ENCODE results near the gene ZSWIM6. TPM values are rescaled to one million over a fixed set of nuclear protein-coding genes. Genes with fewer than 3 reads are reported as not detected.

ZSWIM6 gene
- polyA plus RNA-seq, 1 of the 3 experiments (the other 2 are of a cell fraction) = 7.4 TPM

DNA sequence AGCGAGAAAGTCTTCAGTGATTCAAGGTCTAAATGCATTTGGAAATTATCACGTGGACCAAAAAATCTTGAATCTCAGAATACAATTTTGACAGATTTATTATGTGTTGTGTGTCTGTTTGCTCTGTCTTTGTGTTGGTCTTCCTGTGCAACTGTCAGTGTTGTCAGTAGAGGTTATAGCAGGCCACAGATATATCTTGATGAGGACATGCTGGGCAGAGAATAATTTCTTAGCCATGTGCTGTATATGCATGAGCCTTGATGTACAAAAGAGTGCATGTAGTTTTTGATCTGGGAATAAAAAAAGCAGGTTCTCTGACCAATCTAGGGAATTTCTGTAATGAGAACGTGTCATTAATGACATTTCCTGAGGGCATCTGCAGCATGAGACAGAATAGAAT, 57.6 kb downstream of the ZSWIM6 start:
- H3K36me3 ChIP-seq (replicated peaks in 1 of 2; ENCODE audit: control insufficient read depth in 1 of 2, insufficient read depth in 2 of 2, low read length in 1 of 2) = no peaks in the 10 kb centered on the region
- TF ChIP-seq RAD21 (IDR thresholded peaks at IDR 0.05; ENCODE audit: low read length) (no peak), FOXJ3 (CRISPR knock-in tag; IDR thresholded peaks at IDR 0.05) (no peak), TCF12 (IDR thresholded peaks at IDR 0.05) (no peak)
- H3K4me2 ChIP-seq = no peak overlapping the region
- H3K27me3 ChIP-seq (ENCODE audit: insufficient read depth) = no peaks in the 10 kb centered on the region
- H3K79me2 ChIP-seq (ENCODE audit: insufficient read depth) = peaks cover 96% of the 10 kb centered on the region
- ChIA-PET POLR2A (no interaction called here), CTCF (no interaction called here)
- H3K9me3 ChIP-seq = no peaks in the 10 kb centered on the region
- no peak overlapping the region for H3K4me3 ChIP-seq (ENCODE audit: low read depth in 2 of 2, low read length in 1 of 2)
- H3K9me2 ChIP-seq = no peaks in the 10 kb centered on the region
- peaks cover 72% of the 10 kb centered on the region for H4K20me1 ChIP-seq (ENCODE audit: insufficient read depth)
- DNase-seq = no peak
- H3K4me1 ChIP-seq (ENCODE audit: control insufficient read depth in 1 of 2, insufficient read depth in 2 of 2, low read depth in 1 of 2, low read length in 1 of 2) = peaks cover 6 to 14% of the 10 kb centered on the region in 2 experiments; a peak in 2 of 4 replicates
- no peak overlapping the region for H2AFZ ChIP-seq (ENCODE audit: low read depth)
- 89% methylated on average over 3 of the region's 3 CpGs for WGBS (ENCODE audit: low lambda C conversion rate)
- no peaks in the 10 kb centered on the region for H3F3A ChIP-seq (replicated peaks; ENCODE audit: insufficient read depth)
- H3K9ac ChIP-seq = no peak overlapping the region
- no peak overlapping the region for H3K27ac ChIP-seq (ENCODE audit: low read depth in 2 of 2, low read length in 1 of 2)

DNA sequence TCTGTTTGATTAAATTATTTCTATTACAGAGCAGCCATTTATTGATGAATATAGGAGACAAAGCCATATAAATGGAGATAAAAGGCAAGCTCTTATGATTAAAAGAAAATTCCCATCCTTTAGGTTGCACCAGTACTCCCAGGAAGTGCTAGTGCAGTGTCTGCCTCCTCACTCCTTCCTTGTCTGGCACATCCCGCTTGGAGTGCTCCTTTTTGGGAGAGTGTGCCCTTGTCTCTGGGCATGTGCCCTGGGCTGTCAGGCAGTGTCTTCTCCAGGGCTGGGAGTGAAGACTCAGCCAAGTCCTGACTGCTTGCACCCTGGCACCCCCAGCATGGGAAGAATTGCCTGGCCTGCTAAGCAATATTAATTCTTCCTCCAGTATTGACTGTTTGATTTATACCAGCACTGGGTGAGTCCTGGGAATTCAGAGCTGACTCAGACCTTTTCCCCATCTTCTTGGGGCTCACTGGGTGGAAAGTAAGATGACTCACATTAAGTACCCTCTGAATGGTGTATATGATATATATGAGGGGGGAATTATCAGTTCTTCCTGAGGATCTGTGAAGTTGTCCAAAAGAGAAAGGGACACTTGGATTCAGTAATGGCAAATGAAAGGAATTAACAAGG, 62.1 kb downstream of the ZSWIM6 start:
- ChIA-PET CTCF (interaction anchor here (1.4 to 1.5 kb wide), 2 partner anchors 264 to 265 kb away, joined by 3 to 4 read pairs; no protein-coding TSS in a partner anchor), POLR2A (no interaction called here)
- Histone ChIP-seq H3K36me3 (replicated peaks in 1 of 2; ENCODE audit: control insufficient read depth in 1 of 2, insufficient read depth in 2 of 2, low read length in 1 of 2) (no peaks in the 10 kb centered on the region), H3K9me3 (no peaks in the 10 kb centered on the region), H4K20me1 (ENCODE audit: insufficient read depth) (peaks cover 73% of the 10 kb centered on the region), H2AFZ (ENCODE audit: low read depth) (no peak overlapping the region), H3K27ac (ENCODE audit: low read depth in 2 of 2, low read length in 1 of 2) (no peak overlapping the region), H3K4me3 (ENCODE audit: low read depth in 2 of 2, low read length in 1 of 2) (no peak overlapping the region), H3K9me2 (no peaks in the 10 kb centered on the region), H3F3A (replicated peaks; ENCODE audit: insufficient read depth) (no peaks in the 10 kb centered on the region), H3K9ac (no peak overlapping the region), H3K4me2 (no peak overlapping the region), H3K79me2 (ENCODE audit: insufficient read depth) (peaks cover 95% of the 10 kb centered on the region), H3K4me1 (ENCODE audit: control insufficient read depth in 1 of 2, insufficient read depth in 2 of 2, low read depth in 1 of 2, low read length in 1 of 2) (peaks cover 4 to 16% of the 10 kb centered on the region in 2 experiments; a peak in 3 of 4 replicates), H3K27me3 (ENCODE audit: insufficient read depth) (no peaks in the 10 kb centered on the region)
- no peak for DNase-seq
- TF ChIP-seq JUND (IDR thresholded peaks at IDR 0.05) = peak; percentile 25; the same call in 1 of the 2 replicates
- TF ChIP-seq PBX3 (IDR thresholded peaks at IDR 0.05) = peak; percentile 67
- TF ChIP-seq FOSL2 (IDR thresholded peaks at IDR 0.05; ENCODE audit: borderline replicate concordance, low read depth) = peak; percentile 50; the same call in 1 of the 2 replicates
- no peak for TF ChIP-seq POLR2AphosphoS5 (IDR thresholded peaks at IDR 0.05; ENCODE audit: low read depth, low read length)
- no peak for TF ChIP-seq USF2 (IDR thresholded peaks at IDR 0.05; ENCODE audit: borderline replicate concordance, low read depth, low read length)
- TF ChIP-seq TCF12 (IDR thresholded peaks at IDR 0.05) = peak; percentile 29; the same call in 1 of the 2 replicates
- no peak for TF ChIP-seq RFX5 (IDR thresholded peaks at IDR 0.05; ENCODE audit: low read length)
- WGBS (ENCODE audit: low lambda C conversion rate) = 100% methylated on average over 1 of the region's 1 CpG

- H3K79me2 ChIP-seq (ENCODE audit: insufficient read depth) = peaks cover 95% of the 10 kb centered on the region
- H3K4me3 ChIP-seq (ENCODE audit: low read depth in 2 of 2, low read length in 1 of 2) = no peak overlapping the region
- H3K27ac ChIP-seq (ENCODE audit: low read depth in 2 of 2, low read length in 1 of 2) = no peak overlapping the region
- H3K27me3 ChIP-seq (ENCODE audit: insufficient read depth) = no peaks in the 10 kb centered on the region
- ChIA-PET CTCF (interaction anchor here (1.4 to 1.5 kb wide), 2 partner anchors 263 to 264 kb away, joined by 3 to 4 read pairs; no protein-coding TSS in a partner anchor), POLR2A (no interaction called here)
- H3K9me3 ChIP-seq = no peaks in the 10 kb centered on the region
- no peaks in the 10 kb centered on the region for H3K9me2 ChIP-seq
- H2AFZ ChIP-seq (ENCODE audit: low read depth) = no peak overlapping the region
- no peaks in the 10 kb centered on the region for H3F3A ChIP-seq (replicated peaks; ENCODE audit: insufficient read depth)
- H3K4me1 ChIP-seq (ENCODE audit: control insufficient read depth in 1 of 2, insufficient read depth in 2 of 2, low read depth in 1 of 2, low read length in 1 of 2) = peaks cover 5 to 16% of the 10 kb centered on the region in 2 experiments; a peak in 3 of 4 replicates
- DNase-seq = no peak
- no peak overlapping the region for H3K9ac ChIP-seq
- H3K36me3 ChIP-seq (replicated peaks in 1 of 2; ENCODE audit: control insufficient read depth in 1 of 2, insufficient read depth in 2 of 2, low read length in 1 of 2) = no peaks in the 10 kb centered on the region
- WGBS (ENCODE audit: low lambda C conversion rate) = 100% methylated on average over 2 of the region's 2 CpGs
- peaks cover 73% of the 10 kb centered on the region for H4K20me1 ChIP-seq (ENCODE audit: insufficient read depth)
- no peak overlapping the region for H3K4me2 ChIP-seq
- TF ChIP-seq USF2 (IDR thresholded peaks at IDR 0.05; ENCODE audit: borderline replicate concordance, low read depth, low read length) (no peak), CHD2 (IDR thresholded peaks at IDR 0.05; ENCODE audit: low read length, partially characterized antibody) (no peak), GATA2 (CRISPR knock-in tag; IDR thresholded peaks at IDR 0.05) (no peak), FOXJ3 (CRISPR knock-in tag; IDR thresholded peaks at IDR 0.05) (no peak), RXRA (IDR thresholded peaks at IDR 0.05; ENCODE audit: borderline replicate concordance, low read depth) (no peak), ZBTB33 (IDR thresholded peaks at IDR 0.05; ENCODE audit: borderline replicate concordance, low read depth) (no peak)
- TF ChIP-seq, protein P1, sequence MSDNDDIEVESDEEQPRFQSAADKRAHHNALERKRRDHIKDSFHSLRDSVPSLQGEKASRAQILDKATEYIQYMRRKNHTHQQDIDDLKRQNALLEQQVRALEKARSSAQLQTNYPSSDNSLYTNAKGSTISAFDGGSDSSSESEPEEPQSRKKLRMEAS (IDR thresholded peaks at IDR 0.05; ENCODE audit: low read depth) = no peak
- TF ChIP-seq, protein P2, sequence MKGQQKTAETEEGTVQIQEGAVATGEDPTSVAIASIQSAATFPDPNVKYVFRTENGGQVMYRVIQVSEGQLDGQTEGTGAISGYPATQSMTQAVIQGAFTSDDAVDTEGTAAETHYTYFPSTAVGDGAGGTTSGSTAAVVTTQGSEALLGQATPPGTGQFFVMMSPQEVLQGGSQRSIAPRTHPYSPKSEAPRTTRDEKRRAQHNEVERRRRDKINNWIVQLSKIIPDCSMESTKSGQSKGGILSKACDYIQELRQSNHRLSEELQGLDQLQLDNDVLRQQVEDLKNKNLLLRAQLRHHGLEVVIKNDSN (IDR thresholded peaks at IDR 0.05; ENCODE audit: borderline replicate concordance, low read depth) = no peak
Measured at GRCh38 chr5:61394793-61395192, 62.7 kb downstream of the ZSWIM6 start.

All from SK-N-SH (cell line).